HTERT RPE-1 (cell line): ENCODE data around the gene DGCR6.
"Not testable (repeated sequence)": the region's sequence is repeated elsewhere in the genome, so short reads cannot be mapped to it uniquely, and the experiment has no call there.

Experiments used
- in situ Hi-C: fragments of 300-500 bp; cut with MboI; formaldehyde crosslinking; loops from 4 replicates; pipeline ENCODE4 v1.14.3; 2020; ENCODE audit warnings: low sequenced_read_pairs

DGCR6 gene

DNA sequence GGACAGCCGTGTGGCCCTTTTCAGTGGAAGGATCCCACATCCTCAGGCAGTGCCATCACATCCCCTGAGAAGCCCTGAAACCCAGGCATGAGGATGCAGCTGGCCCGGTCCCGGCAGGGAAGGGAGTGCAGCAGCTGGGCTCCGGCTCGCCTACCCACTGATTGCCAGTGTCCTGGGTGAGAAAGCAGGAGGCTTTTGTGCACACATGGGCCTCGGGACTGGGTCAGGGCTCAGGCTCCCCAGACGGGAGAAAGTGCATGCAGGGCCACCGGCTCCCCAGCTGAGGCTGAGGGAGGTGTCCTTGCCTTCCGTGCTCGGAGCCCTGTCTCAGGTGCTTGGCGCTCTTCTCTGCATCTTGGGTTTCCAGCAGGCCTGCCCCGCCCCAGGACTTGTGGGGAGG lies 53.6 kb downstream of the DGCR6 start:
- in situ Hi-C loops, result not testable (repeated sequence)

DNA sequence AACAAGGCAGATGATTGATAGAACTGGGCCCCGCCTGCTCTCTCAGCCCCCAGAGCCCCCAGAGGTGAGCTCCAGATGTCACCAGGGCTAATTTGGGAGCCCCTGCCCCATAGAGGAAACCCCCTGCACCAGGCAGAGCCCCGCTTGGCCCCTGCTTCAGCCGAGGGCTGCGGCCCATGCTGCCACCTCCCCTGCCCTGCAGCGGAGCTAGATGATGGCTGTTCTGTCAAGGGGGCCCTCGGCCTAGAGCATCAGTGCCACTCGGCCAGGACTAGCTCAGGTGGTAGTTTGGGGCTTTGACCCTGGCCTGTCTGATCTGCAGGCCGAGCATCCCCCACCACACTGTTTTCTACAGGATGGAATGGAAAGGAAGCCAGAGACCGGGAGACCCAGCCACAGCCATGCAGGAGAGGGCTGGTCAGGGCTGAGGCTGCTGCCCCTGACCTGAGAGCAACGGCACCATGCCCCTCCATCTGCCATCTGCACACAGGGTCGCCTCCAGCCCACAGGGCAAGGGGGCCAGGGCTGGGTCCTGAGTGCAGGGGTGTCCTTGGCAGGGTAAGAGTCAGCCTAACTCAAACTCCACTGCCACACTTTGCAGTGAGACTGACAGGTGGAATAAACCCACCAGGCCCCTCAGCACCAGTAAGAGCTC lies 54.2 kb downstream of the DGCR6 start:
- in situ Hi-C loops, result not testable (repeated sequence)

GRCh38 chr22:18961201-18961600 lies 55.1 kb downstream of the DGCR6 start:
- in situ Hi-C loops, result not testable (repeated sequence)
